ENCODE results near the gene C1QTNF9B.

DNA sequence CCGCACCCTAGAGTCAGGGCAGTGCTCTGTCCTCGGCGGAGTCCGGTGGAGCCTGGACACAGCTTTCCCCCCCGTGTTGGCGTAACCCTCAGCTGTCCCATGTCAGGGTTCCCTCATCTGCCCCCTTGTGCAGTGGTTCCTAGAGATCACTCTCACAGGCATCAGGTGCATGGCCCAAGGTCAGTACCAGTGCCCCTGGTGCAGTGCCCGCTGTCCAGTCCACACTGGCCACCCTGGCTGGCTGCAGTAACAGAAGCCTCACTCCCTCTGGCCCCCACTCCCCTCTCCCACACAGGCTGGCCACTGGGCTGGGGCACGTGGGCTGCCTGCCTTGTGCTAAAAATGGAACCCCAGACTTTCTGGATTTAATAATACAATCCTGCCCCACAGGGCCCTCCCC lies 49.6 kb upstream of the C1QTNF9B start:
- no peak for TF ChIP-seq CTCF (IDR thresholded peaks at IDR 0.05)
- TF ChIP-seq POLR2A (IDR thresholded peaks at IDR 0.05) = no peak
